PC-3 (cell line): ENCODE results near the gene CTTNBP2. TPM values are rescaled to one million over a fixed set of nuclear protein-coding genes. Genes with fewer than 3 reads are reported as not detected.

Source experiments
- ATAC-seq: fragments of 200-7000 bp; cut with Tn5 transposase; 2 replicates; pipeline ENCODE4 v1.9.1; 2020; ENCODE audit warnings: mild to moderate bottlenecking, moderate library complexity
- BruUV-seq: library from RNA; stranded (reverse); fragments of 400-500 nt; replicated peaks from 2 replicates; lab custom pipeline; 2021; lab: Mats Ljungman, UMichigan
- CTCF ChIA-PET: fragments of 300-600 bp; sonication (Branson Sonifier 250); formaldehyde crosslinking; loops from one replicate; lab custom pipeline; 2022; ENCODE audit warnings: antibody characterized with exemption; lab: Charles Lee
- POLR2A ChIA-PET: fragments of 300-600 bp; sonication (Branson Sonifier 250); formaldehyde crosslinking; loops from one replicate; lab custom pipeline; 2022; ENCODE audit warnings: antibody characterized with exemption; ENCODE audit not compliant: unreplicated experiment; lab: Charles Lee
- DNase-seq: peaks from one replicate; pipeline ENCODE4 v3.0.0-alpha.2; 2015
- H2AFZ ChIP-seq: fragments of 300-600 bp; sonication (generic); 2 replicates; pipeline ENCODE4 v1.6.0; 2016; ENCODE audit warnings: antibody characterized with exemption, low read length
- H3F3A ChIP-seq: fragments of 300-600 bp; sonication (generic); one replicate; pipeline ENCODE4 v1.6.0; 2017; ENCODE audit warnings: antibody characterized with exemption, low read length, control low read depth, mild to moderate bottlenecking; ENCODE audit not compliant: unreplicated experiment
- H3K27ac ChIP-seq: fragments of 300-600 bp; sonication (generic); 2 replicates; pipeline ENCODE4 v1.5.1; 2016; ENCODE audit warnings: mild to moderate bottlenecking, low read length
- H3K27me3 ChIP-seq: fragments of 300-600 bp; sonication (generic); 2 replicates; pipeline ENCODE4 v1.6.1; 2016; ENCODE audit warnings: low read length, mixed read lengths
- H3K36me3 ChIP-seq: fragments of 300-600 bp; sonication (generic); 2 replicates; pipeline ENCODE4 v1.6.1; 2016; ENCODE audit warnings: low read depth, mixed run types, low read length, mixed read lengths
- H3K4me1 ChIP-seq: fragments of 300-600 bp; sonication (generic); 2 replicates; pipeline ENCODE4 v1.5.1; 2016; ENCODE audit warnings: low read length; ENCODE audit not compliant: insufficient read depth
- H3K4me2 ChIP-seq: fragments of 300-600 bp; sonication (generic); 2 replicates; pipeline ENCODE4 v1.6.0; 2016; ENCODE audit warnings: low read length
- H3K4me3 ChIP-seq: fragments of 300-600 bp; sonication (generic); 2 replicates; pipeline ENCODE4 v1.5.1; 2016; ENCODE audit warnings: mild to moderate bottlenecking, low read length, mixed read lengths
- H3K79me2 ChIP-seq: fragments of 300-600 bp; sonication (generic); 2 replicates; pipeline ENCODE4 v1.6.1; 2017; ENCODE audit warnings: low read length, mixed read lengths
- H3K9ac ChIP-seq: fragments of 300-600 bp; sonication (generic); 2 replicates; pipeline ENCODE4 v1.6.0; 2016; ENCODE audit warnings: mild to moderate bottlenecking, low read length
- H3K9me2 ChIP-seq: fragments of 300-600 bp; sonication (generic); replicated peaks from 2 replicates; pipeline ENCODE4 v1.6.1; 2016; ENCODE audit warnings: mixed run types, low read length, mixed read lengths
- H3K9me3 ChIP-seq: fragments of 300-600 bp; sonication (generic); 2 replicates; pipeline ENCODE4 v1.6.1; 2016; ENCODE audit warnings: low read length, mixed read lengths
- H4K20me1 ChIP-seq: fragments of 300-600 bp; sonication (generic); 2 replicates; pipeline ENCODE4 v1.6.1; 2016; ENCODE audit warnings: low read length, mixed read lengths
- EZH2 ChIP-seq: fragments of 300-600 bp; sonication (generic); IDR thresholded peaks from one replicate; pipeline ENCODE4 v1.6.1; 2017; ENCODE audit warnings: antibody characterized with exemption, mild to moderate bottlenecking, low read length; ENCODE audit not compliant: unreplicated experiment
- EZH2phosphoT487 ChIP-seq: fragments of 300-600 bp; sonication (generic); IDR thresholded peaks from 2 replicates; pipeline ENCODE4 v1.6.1; 2018; ENCODE audit warnings: mild to moderate bottlenecking, antibody characterized with exemption, low read length, borderline replicate concordance
- intact Hi-C: fragments of 100-400 bp; cut with micrococcal nuclease; formaldehyde crosslinking; loops from 2 replicates; pipeline ENCODE4 v1.9.0; 2023
- total RNA-seq: library from RNA; depleted of rRNA; stranded (reverse); fragments of >200 nt; gene quantifications from 2 replicates; pipeline ENCODE4 v1.2.3, GENCODE V29; 2014
- TF ChIP-seq, protein P1 (sequence below): fragments of 300-600 bp; sonication (generic); conservative IDR thresholded peaks from 2 replicates; pipeline ENCODE4 v1.5.1; 2017; ENCODE audit warnings: antibody characterized with exemption, low read depth, mild to moderate bottlenecking, low read length

The CTTNBP2 gene
- total RNA-seq, 1 experiment from 2014 or later, result 1.1 TPM

DNA sequence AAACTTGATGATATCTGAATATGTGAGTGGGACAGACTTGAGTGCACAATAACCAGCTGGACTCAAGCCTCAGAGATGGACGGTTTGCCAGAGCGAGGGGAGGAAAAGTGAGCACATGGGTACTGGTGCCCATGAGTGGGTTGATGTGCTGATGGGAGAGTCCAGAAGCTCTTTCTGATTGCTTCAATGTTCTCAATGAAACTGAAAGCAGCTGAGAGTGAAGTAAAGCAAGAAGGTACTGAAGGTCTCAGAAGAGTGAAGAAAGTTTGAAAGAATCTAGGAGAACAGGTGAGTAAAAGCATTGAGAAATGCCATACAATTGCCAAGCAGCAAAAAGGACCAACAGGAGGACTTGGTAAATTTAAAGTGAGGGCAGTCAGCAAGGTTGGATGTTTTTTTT, 28.6 kb downstream of the CTTNBP2 start:
- Histone ChIP-seq H3K9me2 (no peaks in the 10 kb centered on the region), H4K20me1 (no peaks in the 10 kb centered on the region), H3K79me2 (no peaks in the 10 kb centered on the region), H3K36me3 (no peaks in the 10 kb centered on the region), H3K4me1 (no peaks in the 10 kb centered on the region), H3K4me3 (no peak overlapping the region), H3K9me3 (no peaks in the 10 kb centered on the region), H3F3A (no peaks in the 10 kb centered on the region), H3K9ac (no peak overlapping the region), H3K4me2 (no peak overlapping the region), H3K27ac (no peak overlapping the region), H2AFZ (no peak overlapping the region), H3K27me3 (no peaks in the 10 kb centered on the region)
- intact Hi-C loops, result no loop called here
- BruUV-seq, result no TSS peak
- TF ChIP-seq EZH2 (no peak), EZH2phosphoT487 (no peak)
- TF ChIP-seq, protein P1, sequence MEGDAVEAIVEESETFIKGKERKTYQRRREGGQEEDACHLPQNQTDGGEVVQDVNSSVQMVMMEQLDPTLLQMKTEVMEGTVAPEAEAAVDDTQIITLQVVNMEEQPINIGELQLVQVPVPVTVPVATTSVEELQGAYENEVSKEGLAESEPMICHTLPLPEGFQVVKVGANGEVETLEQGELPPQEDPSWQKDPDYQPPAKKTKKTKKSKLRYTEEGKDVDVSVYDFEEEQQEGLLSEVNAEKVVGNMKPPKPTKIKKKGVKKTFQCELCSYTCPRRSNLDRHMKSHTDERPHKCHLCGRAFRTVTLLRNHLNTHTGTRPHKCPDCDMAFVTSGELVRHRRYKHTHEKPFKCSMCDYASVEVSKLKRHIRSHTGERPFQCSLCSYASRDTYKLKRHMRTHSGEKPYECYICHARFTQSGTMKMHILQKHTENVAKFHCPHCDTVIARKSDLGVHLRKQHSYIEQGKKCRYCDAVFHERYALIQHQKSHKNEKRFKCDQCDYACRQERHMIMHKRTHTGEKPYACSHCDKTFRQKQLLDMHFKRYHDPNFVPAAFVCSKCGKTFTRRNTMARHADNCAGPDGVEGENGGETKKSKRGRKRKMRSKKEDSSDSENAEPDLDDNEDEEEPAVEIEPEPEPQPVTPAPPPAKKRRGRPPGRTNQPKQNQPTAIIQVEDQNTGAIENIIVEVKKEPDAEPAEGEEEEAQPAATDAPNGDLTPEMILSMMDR, result no peak
- POLR2A ChIA-PET, result no interaction called here
- DNase-seq (no peak), ATAC-seq (no peak)
- CTCF ChIA-PET, result no interaction called here

DNA sequence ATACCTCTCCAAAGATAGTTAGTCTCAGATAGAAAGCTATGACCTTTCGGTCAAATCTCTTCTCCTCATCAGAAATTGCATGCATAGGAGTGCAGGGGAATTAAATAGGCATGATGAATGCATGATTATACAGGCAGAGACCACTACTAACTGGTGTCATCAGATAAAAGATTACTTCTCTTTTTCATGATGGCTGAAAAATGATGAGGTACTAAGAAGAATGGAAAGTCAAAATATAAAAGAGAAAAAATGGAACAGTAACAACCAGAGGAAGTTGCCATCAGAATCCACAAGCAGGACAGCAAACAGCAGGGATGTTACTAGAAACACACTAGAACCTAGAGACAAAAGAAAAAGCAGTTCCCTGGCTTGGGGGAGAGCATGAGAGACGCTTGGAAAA, 31.6 kb downstream of the CTTNBP2 start:
- no peaks in the 10 kb centered on the region for H4K20me1 ChIP-seq
- H3F3A ChIP-seq, result no peaks in the 10 kb centered on the region
- H3K27me3 ChIP-seq, result no peaks in the 10 kb centered on the region
- H3K9me3 ChIP-seq, result no peaks in the 10 kb centered on the region
- DNase-seq (no peak), ATAC-seq (no peak)
- no peaks in the 10 kb centered on the region for H3K9me2 ChIP-seq
- H3K4me1 ChIP-seq, result no peaks in the 10 kb centered on the region
- intact Hi-C loops, result no loop called here
- no peak for TF ChIP-seq EZH2phosphoT487
- TF ChIP-seq EZH2, result no peak
- TF ChIP-seq, protein P1, result no peak
- no peak overlapping the region for H3K9ac ChIP-seq
- no peak overlapping the region for H2AFZ ChIP-seq
- H3K4me2 ChIP-seq, result no peak overlapping the region
- H3K36me3 ChIP-seq, result no peaks in the 10 kb centered on the region
- no peak overlapping the region for H3K4me3 ChIP-seq
- H3K27ac ChIP-seq, result no peak overlapping the region
- no peaks in the 10 kb centered on the region for H3K79me2 ChIP-seq
- ChIA-PET CTCF (no interaction called here), POLR2A (no interaction called here)
- BruUV-seq, result no TSS peak

DNA sequence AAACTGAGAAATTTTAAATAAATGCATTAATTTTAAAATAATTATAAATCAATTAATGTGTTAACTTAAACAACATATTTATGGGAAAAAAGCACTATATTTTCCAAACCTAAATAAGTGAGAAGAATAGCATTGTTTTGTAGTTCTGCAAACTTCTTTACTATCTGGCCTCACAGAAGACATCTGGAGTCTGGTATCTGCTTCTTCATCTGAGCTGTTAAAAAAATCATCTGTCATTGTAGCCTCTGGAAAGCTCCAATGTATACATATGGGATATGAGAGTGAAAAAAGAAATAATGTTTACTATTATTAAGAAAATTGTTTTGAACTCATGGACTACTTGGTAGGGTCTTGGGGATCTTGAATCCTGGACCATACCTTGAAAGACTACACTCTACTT, 32.2 kb downstream of the CTTNBP2 start:
- no peak overlapping the region for H2AFZ ChIP-seq
- DNase-seq, result no peak
- no TSS peak for BruUV-seq
- no peaks in the 10 kb centered on the region for H4K20me1 ChIP-seq
- H3K79me2 ChIP-seq, result no peaks in the 10 kb centered on the region
- no peak overlapping the region for H3K4me3 ChIP-seq
- H3K4me1 ChIP-seq, result no peaks in the 10 kb centered on the region
- intact Hi-C loops, result no loop called here
- H3K27ac ChIP-seq, result no peak overlapping the region
- no peaks in the 10 kb centered on the region for H3K36me3 ChIP-seq
- H3K9me2 ChIP-seq, result no peaks in the 10 kb centered on the region
- no peaks in the 10 kb centered on the region for H3K9me3 ChIP-seq
- no peak overlapping the region for H3K4me2 ChIP-seq
- CTCF ChIA-PET, result no interaction called here
- H3K27me3 ChIP-seq, result no peaks in the 10 kb centered on the region
- no peak overlapping the region for H3K9ac ChIP-seq
- POLR2A ChIA-PET, result no interaction called here
- no peak for ATAC-seq
- TF ChIP-seq, protein P1, result no peak
- TF ChIP-seq EZH2phosphoT487, result no peak
- TF ChIP-seq EZH2, result no peak
- H3F3A ChIP-seq, result no peaks in the 10 kb centered on the region
